Thyroid gland (tissue), 4 donors: ENCODE results near the gene VEPH1. TPM values are rescaled to one million over a fixed set of nuclear protein-coding genes. Genes with fewer than 3 reads are reported as not detected.
A peak's percentile ranks its signal among the peaks of the same experiment; 100 is the strongest.

Experiments used
- DNase-seq, 2 donors: peaks; one replicate each; pipeline ENCODE4 v3.0.0-alpha.2; 2019
- H3K27ac ChIP-seq, 3 donors: fragments of 200-600 bp; sonication (generic); 1 replicate in 2 of 3; 2 replicates in 1 of 3; pipeline ENCODE4 v1.5.1; 2016 to 2019; ENCODE audit warnings: mild to moderate bottlenecking in 1 of 3, moderate library complexity in 1 of 3
- H3K27me3 ChIP-seq: fragments of 200-600 bp; sonication (generic); one replicate; pipeline ENCODE4 v1.5.1; 2019
- H3K36me3 ChIP-seq, 2 donors: fragments of 200-600 bp; sonication (generic); one replicate each; pipeline ENCODE4 v1.5.1; 2016 to 2019
- H3K4me1 ChIP-seq, 2 donors: fragments of 200-600 bp; sonication (generic); one replicate each; pipeline ENCODE4 v1.5.1; 2017 to 2019
- H3K4me3 ChIP-seq, 3 donors: fragments of 200-600 bp; sonication (generic); replicated peaks in 1 of 3; 1 replicate in 2 of 3; 2 replicates in 1 of 3; pipeline ENCODE4 v1.5.1; 2016; ENCODE audit warnings: mild to moderate bottlenecking in 1 of 3
- H3K9me3 ChIP-seq: fragments of 200-600 bp; sonication (generic); one replicate; pipeline ENCODE4 v1.5.1; 2017
- CTCF ChIP-seq, 6 experiments: fragments of 200-600 bp in 3 of 6; fragments of 450-650 bp in 3 of 6; sonication (generic) in 3 of 6; IDR thresholded peaks; one replicate each; pipeline ENCODE4 v1.5.1; 2016 to 2019; ENCODE audit warnings: antibody characterized with exemption in 6 of 6, mild to moderate bottlenecking in 2 of 6, inconsistent platforms in 1 of 6, moderate library complexity in 1 of 6
- POLR2A ChIP-seq, 2 donors: fragments of 450-650 bp; IDR thresholded peaks; one replicate each; pipeline ENCODE4 v1.6.1; 2017; ENCODE audit warnings: antibody characterized with exemption in 2 of 2, mild to moderate bottlenecking in 2 of 2, moderate library complexity in 1 of 2
- WGBS, 2 donors: methylation state at CpG; one replicate each; pipeline ENCODE4 v1.1.5; 2017; 5-methylcytosine and 5-hydroxymethylcytosine counted together
- intact Hi-C: fragments of 100-400 bp; cut with DNase I; formaldehyde crosslinking; loops from one replicate; pipeline ENCODE4 v1.15.1; 2023
- total RNA-seq, 4 donors: library from RNA; depleted of rRNA; stranded (reverse); fragments of >200 nt; gene quantifications; one replicate each; pipeline ENCODE4 v1.2.3, GENCODE V29; 2016

VEPH1 gene
- total RNA-seq, 4 donors from 2014 or later = 1.7 to 12.0 (median 5.0) TPM

GRCh38 chr3:157542711-157543500, 39.7 kb upstream of the VEPH1 start:
- H3K4me1 ChIP-seq = peaks cover 16 to 20% of the 10 kb centered on the region in 2 donors
- 12 to 19% methylated on average over 39 of the region's 50 CpGs for WGBS, 2 donors
- DNase-seq = peak; percentile 93 to 95
- H3K27me3 ChIP-seq = no peaks in the 10 kb centered on the region
- H3K4me3 ChIP-seq = peak overlapping the region in 2 of 3 donors; percentile 27 to 38
- intact Hi-C loops = no loop called here
- no peaks in the 10 kb centered on the region for H3K36me3 ChIP-seq
- TF ChIP-seq CTCF (IDR thresholded peaks at IDR 0.05) = peak in 3 of 6 experiments; percentile 15 to 41 (median 21)
- TF ChIP-seq POLR2A (IDR thresholded peaks at IDR 0.05) = peak in 1 of 2 donors; percentile 68
- H3K27ac ChIP-seq = peak overlapping the region; percentile 49 to 77 (median 74)
- H3K9me3 ChIP-seq = no peaks in the 10 kb centered on the region

- Histone ChIP-seq H3K4me1 (peaks cover 16 to 20% of the 10 kb centered on the region in 2 donors), H3K27ac (no peak overlapping the region), H3K27me3 (no peaks in the 10 kb centered on the region), H3K4me3 (no peak overlapping the region), H3K9me3 (no peaks in the 10 kb centered on the region), H3K36me3 (no peaks in the 10 kb centered on the region)
- TF ChIP-seq CTCF (IDR thresholded peaks at IDR 0.05) (no peak), POLR2A (IDR thresholded peaks at IDR 0.05) (no peak)
- DNase-seq = no peak
- 90 to 91% methylated on average over 6 of the region's 6 CpGs for WGBS, 2 donors
- intact Hi-C loops = no loop called here
These were observed 38.5 kb upstream of the VEPH1 start for GRCh38 chr3:157541506-157542236.

GRCh38 chr3:157540656-157541055, 37.4 kb upstream of the VEPH1 start:
- intact Hi-C loops = no loop called here
- Histone ChIP-seq H3K4me1 (peaks cover 16 to 19% of the 10 kb centered on the region in 2 donors), H3K9me3 (no peaks in the 10 kb centered on the region), H3K36me3 (no peaks in the 10 kb centered on the region), H3K27ac (no peak overlapping the region), H3K27me3 (no peaks in the 10 kb centered on the region), H3K4me3 (no peak overlapping the region)
- no peak for DNase-seq
- no peak for TF ChIP-seq CTCF (IDR thresholded peaks at IDR 0.05)
- no peak for TF ChIP-seq POLR2A (IDR thresholded peaks at IDR 0.05)
- WGBS, 2 donors = 60 to 90% methylated on average over 3 of the region's 3 CpGs

GRCh38 chr3:157535667-157536066, 32.5 kb upstream of the VEPH1 start:
- intact Hi-C loops = no loop called here

More at GRCh38 chr3:157535667-157536066, 32.5 kb upstream of the VEPH1 start:
- Histone ChIP-seq H3K9me3 (no peaks in the 10 kb centered on the region), H3K27ac (no peak overlapping the region), H3K4me3 (no peak overlapping the region), H3K4me1 (peaks cover 10 to 18% of the 10 kb centered on the region in 2 donors), H3K27me3 (no peaks in the 10 kb centered on the region), H3K36me3 (no peaks in the 10 kb centered on the region)
- TF ChIP-seq CTCF (IDR thresholded peaks at IDR 0.05) (no peak), POLR2A (IDR thresholded peaks at IDR 0.05) (no peak)
- 98% methylated on average over 3 of the region's 3 CpGs for WGBS, 2 donors
- no peak for DNase-seq
